Cortex of kidney (tissue), 1 donor: Measurements from ENCODE around the gene TRAM2.

Experiments used
- DNase-seq: peaks from one replicate; lab custom pipeline; 2025; lab: John Stamatoyannopoulos, UW

TRAM2 gene

GRCh38 chr6:52568320-52568719 is 8.5 kb downstream of the TRAM2 start:
- no peak for DNase-seq

GRCh38 chr6:52566853-52567279 is 10.0 kb downstream of the TRAM2 start:
- DNase-seq, result no peak

DNA sequence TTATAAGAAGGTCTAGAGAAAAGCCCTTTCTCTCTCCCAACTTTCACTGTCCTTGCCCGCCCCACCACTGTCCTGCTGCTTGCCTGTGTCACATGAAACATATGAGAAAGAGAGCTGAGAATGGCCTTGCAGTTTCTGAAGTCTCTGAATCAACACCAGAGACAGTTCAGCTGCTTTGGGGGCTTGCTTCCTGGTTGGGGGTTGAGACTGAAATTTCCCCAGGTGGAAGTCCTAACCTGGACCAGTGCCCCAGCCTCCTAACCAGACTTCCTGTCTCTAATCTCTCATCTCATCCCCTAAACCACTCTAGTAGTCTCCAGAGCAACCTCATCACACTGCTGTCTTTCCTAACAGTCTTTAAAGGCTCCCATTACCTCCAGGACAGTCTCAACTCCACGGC is 10.7 kb downstream of the TRAM2 start:
- no peak for DNase-seq

DNA sequence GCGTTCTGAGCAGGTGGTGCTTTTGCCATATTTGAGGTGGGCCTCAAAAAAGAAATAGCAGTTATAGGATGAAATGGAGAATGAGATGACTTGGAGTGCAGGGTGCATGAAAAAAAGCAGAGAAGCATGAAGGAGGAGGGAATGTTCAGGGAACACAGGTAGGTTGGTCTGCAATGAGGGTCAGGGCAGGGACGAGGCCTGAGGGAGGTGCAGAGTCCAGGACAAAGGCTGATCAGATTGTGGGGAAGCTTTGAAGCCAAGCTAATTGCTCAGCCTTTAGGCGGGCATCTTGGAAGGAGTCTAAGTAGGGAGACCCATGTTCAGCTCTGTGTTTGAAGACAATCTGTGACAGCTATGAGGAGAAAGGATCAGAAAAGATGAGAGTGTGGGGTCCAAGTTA is 12.0 kb downstream of the TRAM2 start:
- DNase-seq, result no peak

DNA sequence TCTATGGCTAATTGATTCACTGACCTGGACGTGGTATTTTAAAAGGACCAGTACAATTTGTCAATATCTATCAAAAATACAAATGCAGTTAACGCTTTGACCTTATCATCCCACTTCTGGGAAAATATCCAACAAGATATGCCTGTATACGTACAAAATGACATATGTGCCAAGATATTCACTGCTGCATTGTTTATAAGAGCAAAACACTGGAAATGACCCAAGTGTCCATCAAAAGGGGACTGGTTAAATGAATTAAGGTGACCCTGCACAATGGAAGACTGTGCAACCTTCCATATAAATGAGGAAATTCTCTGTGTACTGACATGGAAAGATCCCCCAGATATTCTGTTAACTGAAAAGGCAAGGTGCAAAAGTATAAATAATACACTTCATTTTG is 13.9 kb downstream of the TRAM2 start:
- DNase-seq, result no peak

- no peak for DNase-seq
These were observed 16.4 kb downstream of the TRAM2 start for GRCh38 chr6:52560462-52560861.

- no peak for DNase-seq
These were observed 18.4 kb downstream of the TRAM2 start for GRCh38 chr6:52558266-52559000.

DNA sequence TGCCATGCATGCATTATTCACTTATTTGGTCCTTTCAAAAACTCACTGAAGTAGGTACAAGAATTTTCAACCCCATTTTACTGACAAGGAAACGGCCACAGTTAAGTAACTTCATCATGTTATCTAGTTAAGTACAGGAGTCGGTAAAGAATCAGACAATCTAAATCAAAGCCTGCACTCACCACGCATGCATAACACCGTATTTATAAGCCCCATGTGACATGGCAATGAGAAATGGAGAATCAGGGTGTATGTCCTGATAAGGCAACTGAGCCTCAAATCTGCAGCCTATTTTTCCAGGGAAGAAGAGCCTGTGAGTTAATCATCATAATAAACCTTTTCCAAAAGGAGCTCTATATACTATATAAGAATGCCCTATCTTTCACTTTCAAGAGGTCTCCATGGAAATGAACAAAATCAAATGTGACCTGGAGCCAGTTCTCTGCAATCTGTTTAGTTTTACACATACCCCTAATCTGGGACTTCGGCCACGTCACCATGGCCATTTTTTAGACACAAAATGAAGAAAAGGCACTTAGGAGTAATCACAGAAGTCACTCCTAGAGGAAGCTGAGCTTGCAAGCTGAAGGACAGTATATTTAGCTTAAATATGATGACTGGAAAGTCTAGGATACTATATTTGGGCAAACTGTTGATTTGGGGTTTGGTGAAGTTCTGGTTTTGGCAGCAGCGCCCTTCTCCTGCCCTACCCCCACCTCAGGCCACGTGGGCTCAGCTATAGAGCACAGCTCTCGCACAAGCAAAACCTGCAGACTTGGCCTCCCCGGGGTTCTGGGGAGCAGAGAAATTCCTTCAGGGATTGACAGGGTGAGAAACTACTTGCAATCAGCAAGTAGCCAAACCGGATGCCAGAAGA is 19.2 kb downstream of the TRAM2 start:
- DNase-seq, result no peak

GRCh38 chr6:52555518-52556233 is 21.2 kb downstream of the TRAM2 start:
- no peak for DNase-seq

GRCh38 chr6:52554684-52555280 is 22.1 kb downstream of the TRAM2 start:
- DNase-seq, result no peak

- DNase-seq, result no peak
These were observed 23.1 kb downstream of the TRAM2 start for GRCh38 chr6:52553719-52554118.

GRCh38 chr6:52553158-52553557 is 23.7 kb downstream of the TRAM2 start:
- DNase-seq, result no peak

DNA sequence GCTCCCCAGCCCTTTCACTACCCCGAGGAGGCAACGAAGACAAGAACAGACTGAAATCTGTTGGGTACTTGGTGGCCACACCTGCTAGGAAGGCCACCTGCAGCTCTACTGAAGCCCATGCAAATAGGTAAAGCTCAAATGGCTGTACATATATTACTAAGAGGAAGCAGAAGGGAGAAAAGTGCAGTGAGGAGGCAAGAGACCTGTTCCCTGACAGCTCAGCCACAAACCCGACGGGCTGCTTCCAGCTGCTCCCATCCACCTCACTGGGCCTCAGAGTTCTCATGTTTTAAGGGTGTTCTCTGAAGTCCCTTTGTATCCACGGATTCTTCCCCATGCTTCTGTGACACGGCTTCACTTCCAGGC is 24.6 kb downstream of the TRAM2 start:
- no peak for DNase-seq

- DNase-seq, result no peak
These were observed 25.2 kb downstream of the TRAM2 start for GRCh38 chr6:52551483-52552277.

DNA sequence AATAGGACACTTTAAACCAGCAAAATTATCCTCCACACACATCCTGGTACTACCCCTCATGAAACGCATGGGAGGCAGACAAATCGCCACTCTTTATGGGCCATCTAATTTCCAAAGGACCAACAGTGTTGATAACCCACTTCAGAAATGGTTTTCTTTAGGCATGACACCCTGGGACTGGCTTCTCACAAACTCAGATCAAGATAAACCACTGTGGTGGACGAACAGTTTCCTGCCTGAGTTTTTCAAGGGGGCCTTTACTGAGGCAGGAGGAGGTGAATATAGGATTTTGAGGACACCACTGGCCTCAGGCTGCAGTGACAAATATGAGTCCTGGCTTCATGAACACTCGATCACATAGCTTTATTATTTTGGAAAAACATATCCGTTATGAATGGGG is 26.0 kb downstream of the TRAM2 start:
- no peak for DNase-seq

DNA sequence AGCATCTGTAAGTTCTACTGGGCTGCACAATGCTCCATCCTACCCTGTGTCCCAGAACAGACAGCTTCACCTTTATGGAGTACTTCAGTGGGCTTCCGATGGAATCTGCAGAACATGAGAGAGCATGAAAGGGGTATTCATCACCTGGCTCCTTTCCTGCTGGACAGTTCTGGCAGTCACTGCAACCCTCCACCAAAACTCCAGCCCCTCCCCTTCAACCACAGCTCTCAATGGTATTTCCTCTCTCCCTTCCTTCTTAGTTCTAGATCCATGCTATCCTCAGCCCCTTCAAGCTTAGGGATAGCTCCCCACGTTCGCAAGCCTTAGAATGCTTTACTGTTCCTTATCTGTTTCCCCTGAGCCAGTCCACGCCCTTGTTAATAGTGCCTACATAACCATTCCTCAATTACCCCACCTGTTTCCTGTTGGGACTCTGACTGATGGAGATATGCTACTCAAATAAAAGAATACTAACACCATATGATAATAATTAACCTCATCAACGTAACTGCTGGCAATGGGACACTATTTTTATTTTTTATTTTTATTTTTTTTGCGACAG is 26.8 kb downstream of the TRAM2 start:
- no peak for DNase-seq

DNA sequence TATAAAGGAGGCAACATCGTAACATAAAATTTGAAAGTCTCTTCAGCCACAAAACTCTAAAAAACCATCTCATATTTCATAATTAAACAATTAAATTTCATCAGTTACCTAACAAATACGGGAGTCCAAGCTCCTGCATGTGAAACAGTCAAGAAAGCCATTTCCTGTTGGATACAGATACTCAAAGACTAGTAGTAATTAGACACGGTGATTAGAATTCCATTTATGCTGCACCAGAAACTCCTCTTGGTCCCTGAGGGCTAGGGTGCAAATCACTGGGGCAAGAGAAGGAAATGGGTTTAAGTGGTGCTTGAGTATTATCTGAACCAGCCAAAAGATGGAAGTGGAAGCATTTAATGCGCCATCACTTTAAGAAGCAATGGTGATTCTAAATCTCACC is 27.4 kb downstream of the TRAM2 start:
- no peak for DNase-seq

DNA sequence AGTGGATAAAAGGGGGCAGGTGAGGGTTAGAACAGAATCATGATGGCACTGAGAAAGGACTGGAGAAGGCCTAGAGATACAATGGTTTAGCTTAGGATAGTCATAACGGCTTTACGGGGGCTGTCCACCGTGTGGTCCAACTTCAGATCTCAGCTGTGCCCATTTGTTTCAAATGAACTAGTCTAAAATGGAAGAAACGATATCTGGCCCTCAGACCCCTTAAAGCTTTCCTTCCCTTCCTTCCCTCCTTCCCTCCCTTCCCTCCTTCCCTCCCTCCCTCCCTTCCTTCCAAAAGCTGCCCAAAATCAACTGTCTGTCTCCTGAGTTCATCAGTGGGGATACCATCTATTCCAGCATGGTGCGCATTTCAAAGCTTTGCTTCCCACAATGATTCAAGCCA is 27.9 kb downstream of the TRAM2 start:
- no peak for DNase-seq

DNA sequence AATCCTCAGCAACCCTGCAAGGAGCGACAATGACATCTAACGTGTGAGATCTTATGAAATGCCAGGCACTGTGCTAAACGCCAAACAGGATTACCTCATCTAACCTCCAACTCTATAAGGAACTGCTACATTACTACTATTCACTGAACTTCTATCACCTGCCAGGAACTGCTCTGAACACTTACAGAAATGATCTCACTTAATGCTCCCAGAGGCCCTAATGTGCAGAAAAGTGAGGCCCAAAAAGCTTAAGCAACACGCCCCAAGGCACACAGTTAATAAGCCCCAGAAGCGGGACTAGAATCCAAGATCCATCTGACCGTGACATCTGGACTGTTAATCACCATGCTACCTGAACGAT is 28.5 kb downstream of the TRAM2 start:
- DNase-seq, result no peak

GRCh38 chr6:52547647-52548352 is 29.1 kb downstream of the TRAM2 start:
- DNase-seq, result no peak

GRCh38 chr6:52546678-52547077 is 30.2 kb downstream of the TRAM2 start:
- no peak for DNase-seq
